ENCODE data around the gene TFF1.

The TFF1 gene

DNA sequence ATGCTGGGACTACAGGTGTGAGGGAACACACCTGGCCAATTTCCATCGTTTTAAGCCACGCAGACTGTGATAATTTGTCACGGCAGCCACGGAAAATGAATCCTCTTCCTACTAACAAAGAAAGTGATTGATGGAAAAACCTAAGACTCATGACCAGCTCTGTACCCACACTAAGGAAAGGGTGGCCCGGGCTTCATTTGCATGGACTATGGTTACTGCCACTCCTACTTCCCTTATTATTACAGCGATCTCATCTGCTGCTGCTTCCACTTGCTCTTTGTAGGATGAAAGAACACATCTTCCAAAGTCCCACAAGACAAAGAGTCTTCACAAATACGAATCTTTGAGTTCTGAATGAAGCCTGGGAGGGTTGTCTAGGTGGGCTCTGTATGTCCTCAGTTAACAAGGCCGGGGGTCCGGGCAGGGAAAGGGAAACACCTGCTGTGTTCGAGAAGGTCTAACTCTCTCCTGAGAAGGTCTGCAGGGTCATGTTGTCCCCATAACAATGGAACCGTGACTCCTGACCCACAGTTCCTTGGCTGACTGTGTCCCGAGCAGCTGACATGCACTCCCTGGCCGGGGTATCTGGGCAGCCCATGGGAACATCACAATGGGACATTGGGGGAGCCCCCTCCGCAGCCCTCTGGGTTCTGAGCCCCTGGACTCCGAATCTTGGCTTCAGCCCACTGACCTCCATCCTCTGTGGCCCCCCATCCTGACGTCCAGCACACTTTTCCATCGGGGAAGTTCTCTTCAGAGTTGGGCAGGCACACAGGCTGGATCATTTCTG is 13.3 kb upstream of the TFF1 start:
- no peak for DNase-seq

DNA sequence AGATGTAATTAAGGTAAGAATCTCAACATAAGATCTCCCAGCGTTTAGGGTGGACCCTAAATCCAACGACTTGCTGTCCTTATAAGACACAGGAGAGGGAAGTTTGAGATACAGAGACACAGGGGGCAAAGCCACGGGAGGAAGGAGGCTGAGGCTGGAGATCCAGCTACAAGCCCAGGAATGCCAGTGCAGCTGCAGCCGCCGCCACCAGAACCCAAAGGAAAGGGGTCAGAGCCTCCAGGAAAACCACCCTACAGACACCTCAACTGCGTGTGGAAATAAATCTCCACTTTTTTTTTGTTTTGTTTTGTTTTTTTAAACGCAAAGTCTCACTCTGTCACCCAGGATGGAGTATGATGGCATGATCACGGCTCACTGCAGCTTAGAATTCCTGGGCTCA is 12.1 kb upstream of the TFF1 start:
- DNase-seq = no peak

GRCh38 chr21:42377951-42378340 is 11.6 kb upstream of the TFF1 start:
- no peak for DNase-seq

GRCh38 chr21:42377211-42377950 is 11.0 kb upstream of the TFF1 start:
- DNase-seq = no peak

DNA sequence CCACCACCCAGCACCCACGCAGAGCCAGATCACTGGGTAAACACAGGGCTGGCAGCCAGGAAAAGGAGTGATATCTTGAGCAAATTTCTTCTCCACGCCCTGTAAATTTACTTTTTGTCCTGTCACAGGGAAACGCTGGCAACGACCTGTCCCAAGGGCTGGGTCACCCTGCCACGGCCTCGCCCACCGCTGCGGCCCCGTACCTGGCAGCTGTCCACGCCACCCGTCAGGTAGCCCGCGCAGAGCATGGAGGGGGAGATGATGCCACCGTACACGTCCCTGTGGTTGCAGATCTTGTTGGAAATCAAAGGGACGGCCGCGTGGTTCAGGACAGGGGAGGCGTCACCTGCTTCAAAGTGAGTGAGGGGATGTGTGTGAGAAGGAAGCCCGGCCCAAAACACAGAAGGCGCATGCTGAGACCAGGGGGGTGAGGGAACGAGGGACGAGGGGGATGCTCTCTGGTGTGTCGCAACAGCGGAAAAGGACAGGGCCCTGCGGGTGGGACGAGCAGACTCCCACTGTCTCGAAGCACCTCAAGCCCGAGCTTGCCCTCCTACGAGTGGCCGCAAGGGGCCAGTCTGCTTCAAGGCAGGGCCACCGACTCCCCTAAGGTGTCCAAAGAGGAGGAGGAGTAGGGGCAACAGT is 10.1 kb upstream of the TFF1 start:
- no peak for DNase-seq

GRCh38 chr21:42375966-42376337 is 9.6 kb upstream of the TFF1 start:
- DNase-seq = no peak

DNA sequence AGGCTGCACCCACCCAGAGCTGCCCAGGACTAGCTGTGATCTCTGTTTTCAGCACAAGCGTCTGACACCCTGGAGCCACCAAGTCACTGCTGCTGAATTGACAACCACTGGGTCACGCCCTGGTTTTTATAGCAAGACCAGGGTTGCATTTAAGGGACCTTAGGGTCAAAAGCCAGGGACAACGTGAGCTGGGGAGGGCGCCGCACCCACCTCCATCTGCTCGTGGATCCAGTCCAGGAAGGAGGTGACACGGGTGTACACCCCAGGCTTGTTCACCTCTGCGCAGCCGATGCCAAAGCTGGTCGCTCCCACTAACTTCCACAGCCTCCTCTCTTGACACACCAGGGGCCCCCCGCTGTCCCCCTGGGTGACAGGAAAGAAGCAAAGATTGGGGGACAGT is 9.2 kb upstream of the TFF1 start:
- no peak for DNase-seq

DNA sequence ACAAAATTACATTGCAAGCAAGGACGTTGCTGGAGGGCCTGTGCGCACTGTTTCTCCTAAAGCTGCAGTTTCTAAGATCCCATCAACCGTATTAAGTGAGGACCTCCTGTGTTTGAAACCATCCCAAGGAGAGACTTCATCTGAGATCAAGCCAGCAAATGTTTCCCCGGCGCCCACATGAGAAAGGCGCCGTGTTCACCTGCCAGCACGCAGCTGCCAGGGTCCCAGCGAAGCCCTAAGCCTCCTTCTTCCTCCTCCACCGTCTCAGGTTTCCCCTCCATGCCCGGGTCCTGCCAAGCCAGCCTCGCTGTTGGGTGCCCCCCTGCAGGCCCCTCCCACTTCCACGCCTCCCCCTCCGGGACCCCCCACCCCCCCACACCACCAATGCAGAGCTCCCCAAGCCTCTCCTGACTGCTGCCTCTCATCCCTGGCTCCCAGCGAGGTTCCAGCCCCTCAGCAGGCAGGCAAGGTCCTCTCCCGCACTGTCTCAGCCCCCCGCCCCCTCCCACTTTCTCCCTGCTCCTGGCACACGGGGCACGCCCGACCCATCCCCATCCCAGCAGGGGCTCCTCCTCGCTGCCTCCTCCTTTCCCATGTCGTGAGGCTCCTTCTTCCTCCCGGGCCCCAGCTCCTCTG is 8.6 kb upstream of the TFF1 start:
- no peak for DNase-seq

- no peak for DNase-seq
Measured at GRCh38 chr21:42374457-42374856, 8.1 kb upstream of the TFF1 start.

- DNase-seq = no peak
Measured at GRCh38 chr21:42373908-42374455, 7.6 kb upstream of the TFF1 start.

GRCh38 chr21:42373196-42373907 is 7.0 kb upstream of the TFF1 start:
- DNase-seq = no peak

DNA sequence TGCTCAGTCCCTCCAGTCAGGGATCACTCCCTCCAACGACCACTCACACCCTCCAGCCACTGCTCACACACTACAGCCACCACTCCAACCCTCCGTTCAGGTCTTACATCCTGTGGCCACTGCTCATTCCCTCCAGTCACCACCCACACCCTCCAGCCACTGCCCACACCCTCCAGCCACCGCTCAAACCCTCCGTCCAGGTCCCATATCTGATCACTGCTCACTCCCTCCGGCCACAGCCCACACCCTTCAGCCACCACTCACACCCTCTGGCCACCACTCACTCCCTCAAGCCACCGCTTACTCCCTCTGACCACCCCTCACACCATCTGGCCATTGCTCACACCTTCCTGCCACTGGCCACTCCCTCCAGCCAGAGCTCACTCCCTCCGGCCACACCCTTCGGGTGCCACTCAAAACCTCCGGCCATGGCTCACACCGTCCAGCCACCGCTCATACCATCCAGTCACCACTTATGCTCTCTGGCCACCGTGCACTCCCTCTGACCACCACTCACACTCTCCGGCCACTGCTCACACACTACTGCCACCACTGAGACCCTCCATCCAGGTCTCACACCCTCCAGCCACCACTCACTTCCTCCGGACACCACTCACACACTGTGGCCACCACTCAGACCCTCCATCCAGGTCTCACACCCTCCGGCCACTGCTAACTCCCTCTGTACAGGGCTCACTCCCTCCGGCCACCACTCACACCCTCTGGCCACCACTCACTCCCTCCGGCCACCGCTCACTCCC is 4.7 kb upstream of the TFF1 start:
- no peak for DNase-seq

GRCh38 chr21:42369821-42370220 is 3.5 kb upstream of the TFF1 start:
- DNase-seq = no peak

- no peak for DNase-seq
Measured at GRCh38 chr21:42367367-42368165, 1.2 kb upstream of the TFF1 start.

GRCh38 chr21:42365770-42366169 is 565 bp downstream of the TFF1 start:
- no peak for DNase-seq

DNA sequence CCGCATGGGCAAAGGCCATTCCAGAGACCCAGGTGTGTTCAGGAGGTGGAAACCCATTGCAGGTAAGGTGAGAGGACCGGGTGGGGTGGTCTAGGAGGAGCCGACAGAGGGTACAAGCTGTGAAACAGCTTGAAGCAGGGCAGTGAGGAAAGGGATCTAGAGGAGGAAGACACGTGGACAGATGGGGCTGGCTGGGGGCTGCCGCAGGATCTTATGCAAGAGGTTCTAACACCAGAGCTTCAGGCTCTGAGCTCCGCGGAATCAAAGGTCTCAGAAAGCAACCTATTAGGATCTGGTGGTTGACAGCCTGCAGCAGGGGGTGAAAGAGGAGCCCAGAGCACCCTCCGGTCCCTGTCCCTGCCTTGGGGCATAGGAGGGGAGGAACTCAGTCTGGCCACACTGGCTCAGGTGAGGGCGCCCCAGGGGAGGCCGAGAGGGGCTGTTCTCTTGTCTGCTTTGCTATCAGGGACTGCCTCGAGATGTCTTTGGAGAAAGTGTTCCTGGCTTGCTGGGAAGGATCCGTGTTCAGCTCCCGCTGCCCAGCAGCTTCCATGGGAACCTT is 1.9 kb downstream of the TFF1 start:
- no peak for DNase-seq

DNA sequence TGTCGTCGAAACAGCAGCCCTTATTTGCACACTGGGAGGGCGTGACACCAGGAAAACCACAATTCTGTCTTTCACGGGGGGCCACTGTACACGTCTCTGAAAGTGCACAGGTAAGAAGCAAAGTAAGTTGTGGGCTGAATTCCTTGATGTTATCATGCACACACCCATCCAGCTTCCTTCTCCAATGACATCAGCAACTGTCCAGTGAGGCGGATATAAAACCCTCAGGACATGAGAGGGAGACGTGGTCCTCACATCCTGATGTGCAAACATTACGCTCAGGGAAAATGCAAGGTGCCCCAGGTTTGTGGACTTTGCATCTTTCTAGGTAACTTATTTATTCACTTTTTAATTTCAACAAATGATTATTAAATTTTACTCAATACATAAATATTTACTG is 3.0 kb downstream of the TFF1 start:
- no peak for DNase-seq

DNA sequence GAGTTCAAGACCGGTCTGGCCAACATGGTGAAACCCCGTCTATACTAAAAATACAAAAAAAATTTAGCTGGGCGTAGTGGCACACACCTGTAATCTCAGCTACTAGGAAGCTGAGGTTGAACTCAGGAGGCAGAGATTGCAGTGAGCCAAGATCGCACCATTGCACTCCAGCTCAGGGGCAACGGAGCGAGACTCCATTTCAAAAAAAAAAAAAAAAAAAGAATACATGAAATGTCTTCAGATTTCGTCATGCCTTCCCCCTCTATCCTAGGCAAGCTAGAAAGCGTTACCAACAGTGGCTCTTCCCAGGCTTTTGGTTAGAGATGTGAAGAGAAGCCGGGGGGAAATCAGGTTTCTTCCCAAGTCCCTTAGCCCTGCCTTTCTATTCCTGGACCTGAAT is 3.6 kb downstream of the TFF1 start:
- DNase-seq = no peak

DNA sequence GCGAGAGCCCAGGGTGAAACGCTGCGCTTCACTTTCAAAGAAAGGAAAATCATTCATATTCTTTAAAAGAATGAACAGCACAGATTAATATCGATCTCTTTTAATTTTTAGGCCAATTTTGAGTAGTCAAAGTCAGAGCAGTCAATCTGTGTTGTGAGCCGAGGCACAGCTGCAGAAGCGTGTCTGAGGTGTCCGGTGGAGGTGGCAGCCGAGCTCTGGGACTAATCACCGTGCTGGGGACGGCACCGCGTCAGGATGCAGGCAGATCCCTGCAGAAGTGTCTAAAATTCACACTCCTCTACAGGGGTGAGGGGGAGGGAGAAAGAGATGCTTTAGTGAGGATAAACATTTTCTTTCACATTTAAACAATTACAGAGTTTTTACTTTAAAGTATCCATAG is 4.1 kb downstream of the TFF1 start:
- DNase-seq = no peak

GRCh38 chr21:42361286-42361685 is 5.0 kb downstream of the TFF1 start:
- no peak for DNase-seq

GRCh38 chr21:42360317-42360716 is 6.0 kb downstream of the TFF1 start:
- DNase-seq = no peak
